Erythroblast (primary cell): Measurements from ENCODE around the gene SLX4IP.

Source experiments
- GATA1 ChIP-seq: IDR thresholded peaks from 2 replicates; pipeline ENCODE4 v1.6.1; 2011; ENCODE audit warnings: low read depth, mild to moderate bottlenecking, control low read depth, low read length, moderate library complexity
- POLR2A ChIP-seq: IDR thresholded peaks from 2 replicates; pipeline ENCODE4 v1.6.1; 2011; ENCODE audit warnings: mild to moderate bottlenecking, low read length

DNA sequence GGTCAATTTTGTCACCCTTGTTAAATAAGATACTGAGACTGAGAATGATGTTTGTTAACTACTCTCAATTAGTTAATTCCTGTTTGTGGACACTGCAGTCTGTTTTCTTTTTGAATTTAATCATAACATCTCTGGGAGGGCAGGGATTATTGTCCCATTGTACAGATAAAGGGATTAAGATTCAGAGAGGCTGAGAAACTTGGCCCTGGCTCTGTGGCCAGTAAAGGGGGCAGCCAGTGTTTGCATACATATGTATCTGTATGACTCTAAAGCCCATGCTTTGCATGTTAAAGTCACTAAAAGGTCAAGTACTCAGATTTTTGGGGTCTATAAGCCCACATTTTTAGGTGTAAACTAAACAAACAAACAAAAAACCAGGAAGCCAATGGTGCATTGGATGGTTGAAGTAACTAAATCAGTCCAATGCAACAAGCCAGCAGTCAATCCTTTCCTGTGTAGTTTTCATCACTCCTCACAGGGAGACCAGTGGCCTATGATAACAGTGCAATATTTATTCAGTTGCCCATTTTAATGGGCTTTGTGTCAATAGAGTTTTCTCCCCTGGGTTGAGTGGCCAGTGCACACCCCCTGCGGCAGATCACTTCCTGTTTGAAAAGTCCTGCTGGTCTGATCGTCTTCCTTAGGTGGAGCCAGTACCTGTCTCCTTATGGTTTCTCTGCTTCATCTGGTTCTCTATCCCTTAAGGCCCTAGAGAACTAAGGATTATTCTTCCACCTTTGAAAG lies 106.7 kb downstream of the SLX4IP start:
- TF ChIP-seq POLR2A, result no peak
- no peak for TF ChIP-seq GATA1
